Esophagus squamous epithelium (tissue), 4 donors: ENCODE measurements around the gene DSC3.

Experiments
- POLR2A ChIP-seq, 4 donors: fragments of 450-650 bp; IDR thresholded peaks; one replicate each; pipeline ENCODE4 v1.6.1; 2017; ENCODE audit warnings: antibody characterized with exemption in 4 of 4, mild to moderate bottlenecking in 4 of 4, moderate library complexity in 3 of 4
- TF ChIP-seq, protein P1 (sequence below), 6 experiments: fragments of 450-650 bp in 4 of 6; fragments of 200-600 bp in 2 of 6; sonication (generic) in 2 of 6; IDR thresholded peaks; one replicate each; pipeline ENCODE4 v1.5.1; 2016 to 2019; ENCODE audit warnings: antibody characterized with exemption in 6 of 6, mild to moderate bottlenecking in 4 of 6, moderate library complexity in 4 of 6

DNA sequence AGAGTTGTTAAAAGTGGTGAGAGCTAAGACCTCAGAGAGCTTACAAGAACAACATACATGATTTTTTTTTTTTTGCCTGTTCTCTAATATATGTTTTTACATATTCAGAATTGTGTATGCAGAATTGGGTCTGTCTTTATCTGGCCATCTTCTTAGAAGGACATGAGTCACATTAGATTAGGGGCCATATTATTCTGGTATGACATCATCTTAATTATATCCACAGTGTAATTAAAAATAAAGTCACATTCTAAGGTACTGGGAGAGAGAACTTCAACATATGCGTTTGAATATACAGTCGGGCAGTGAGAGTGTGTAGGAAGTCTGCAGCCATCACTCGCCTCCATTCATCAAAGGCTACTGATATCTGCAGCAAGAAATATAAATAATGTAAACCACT lies 88.3 kb downstream of the DSC3 start:
- TF ChIP-seq, protein P1, sequence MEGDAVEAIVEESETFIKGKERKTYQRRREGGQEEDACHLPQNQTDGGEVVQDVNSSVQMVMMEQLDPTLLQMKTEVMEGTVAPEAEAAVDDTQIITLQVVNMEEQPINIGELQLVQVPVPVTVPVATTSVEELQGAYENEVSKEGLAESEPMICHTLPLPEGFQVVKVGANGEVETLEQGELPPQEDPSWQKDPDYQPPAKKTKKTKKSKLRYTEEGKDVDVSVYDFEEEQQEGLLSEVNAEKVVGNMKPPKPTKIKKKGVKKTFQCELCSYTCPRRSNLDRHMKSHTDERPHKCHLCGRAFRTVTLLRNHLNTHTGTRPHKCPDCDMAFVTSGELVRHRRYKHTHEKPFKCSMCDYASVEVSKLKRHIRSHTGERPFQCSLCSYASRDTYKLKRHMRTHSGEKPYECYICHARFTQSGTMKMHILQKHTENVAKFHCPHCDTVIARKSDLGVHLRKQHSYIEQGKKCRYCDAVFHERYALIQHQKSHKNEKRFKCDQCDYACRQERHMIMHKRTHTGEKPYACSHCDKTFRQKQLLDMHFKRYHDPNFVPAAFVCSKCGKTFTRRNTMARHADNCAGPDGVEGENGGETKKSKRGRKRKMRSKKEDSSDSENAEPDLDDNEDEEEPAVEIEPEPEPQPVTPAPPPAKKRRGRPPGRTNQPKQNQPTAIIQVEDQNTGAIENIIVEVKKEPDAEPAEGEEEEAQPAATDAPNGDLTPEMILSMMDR (IDR thresholded peaks at IDR 0.05), result no peak
- TF ChIP-seq POLR2A (IDR thresholded peaks at IDR 0.05), result no peak
